H1 (cell line): Measurements from ENCODE around the gene IL36B. TPM values are rescaled to one million over a fixed set of nuclear protein-coding genes. Genes with fewer than 3 reads are reported as not detected.

Experiments used
- CTCF ChIA-PET: fragments of 300-600 bp; sonication (Branson Sonifier 250); formaldehyde crosslinking; loops from one replicate; lab custom pipeline; 2021; ENCODE audit not compliant: partially characterized antibody; lab: Charles Lee
- POLR2A ChIA-PET: fragments of 300-600 bp; sonication (Branson Sonifier 250); formaldehyde crosslinking; loops from one replicate; lab custom pipeline; 2021; ENCODE audit warnings: inconsistent platforms; ENCODE audit not compliant: partially characterized antibody; lab: Charles Lee
- DNase-seq, 2 experiments: peaks; one replicate each; pipeline versions ENCODE4 v3.0.0 to v3.0.0-alpha.2; 2010 to 2022; ENCODE audit warnings: low spot score in 2 of 2, low read depth in 1 of 2, mixed read lengths in 1 of 2
- FAIRE-seq: peaks from 2 replicates; lab custom pipeline; 2011; peaks lifted over from hg19 to GRCh38; lab: Jason Lieb, UNC
- H2AFZ ChIP-seq: 2 replicates; pipeline ENCODE4 v1.8.1; 2012; ENCODE audit warnings: low read length, inconsistent platforms
- H2AK5ac ChIP-seq: 2 replicates; pipeline ENCODE4 v1.6.1; 2013; ENCODE audit warnings: low read depth, low read length
- H2BK120ac ChIP-seq: replicated peaks from 2 replicates; pipeline ENCODE3; 2013; ENCODE audit warnings: low read depth, low read length, inconsistent platforms
- H2BK12ac ChIP-seq: 2 replicates; pipeline ENCODE4 v1.6.1; 2013; ENCODE audit warnings: low read depth, low read length
- H2BK15ac ChIP-seq: 2 replicates; pipeline ENCODE4 v1.6.1; 2013; ENCODE audit warnings: low read length
- H2BK20ac ChIP-seq: 2 replicates; pipeline ENCODE4 v1.6.1; 2013; ENCODE audit warnings: low read length
- H2BK5ac ChIP-seq: 2 replicates; pipeline ENCODE4 v1.6.1; 2013; ENCODE audit warnings: low read depth, low read length
- H3K14ac ChIP-seq: 2 replicates; pipeline ENCODE4 v1.6.1; 2013; ENCODE audit warnings: inconsistent platforms; ENCODE audit not compliant: insufficient read length
- H3K18ac ChIP-seq: 2 replicates; pipeline ENCODE4 v1.6.1; 2013; ENCODE audit warnings: low read length; ENCODE audit errors: extremely low read depth
- H3K23ac ChIP-seq: 2 replicates; pipeline ENCODE4 v1.6.1; 2013; ENCODE audit warnings: inconsistent platforms; ENCODE audit not compliant: insufficient read length
- H3K23me2 ChIP-seq: 2 replicates; pipeline ENCODE4 v1.6.1; 2013; ENCODE audit warnings: low read depth, low read length
- H3K27ac ChIP-seq: 2 replicates; pipeline ENCODE4 v1.6.1; 2011; ENCODE audit warnings: low read depth, low read length, inconsistent platforms
- H3K27me3 ChIP-seq, 4 experiments: replicated peaks in 1 of 4; 1 replicate in 1 of 4; 2 replicates in 3 of 4; pipeline versions ENCODE4 v1.6.1 to v1.8.1; 2011 to 2013; ENCODE audit warnings: low read length in 3 of 4, mild to moderate bottlenecking in 3 of 4, inconsistent platforms in 2 of 4, mixed read lengths in 2 of 4, moderate library complexity in 1 of 4; ENCODE audit not compliant: control insufficient read depth in 3 of 4, insufficient read depth in 3 of 4; ENCODE audit errors: extremely low read depth in 1 of 4
- H3K36me3 ChIP-seq, 4 experiments: 2 replicates each; pipeline versions ENCODE4 v1.6.1 to v1.8.1; 2011 to 2013; ENCODE audit warnings: mild to moderate bottlenecking in 4 of 4, low read length in 3 of 4, moderate library complexity in 2 of 4, control low read depth in 1 of 4, inconsistent platforms in 1 of 4; ENCODE audit not compliant: insufficient read depth in 4 of 4, control insufficient read depth in 2 of 4
- H3K4ac ChIP-seq: replicated peaks from 2 replicates; pipeline ENCODE3; 2013; ENCODE audit warnings: low read length, low read depth, mixed read lengths, inconsistent platforms; ENCODE audit not compliant: insufficient read length
- H3K4me1 ChIP-seq, 4 experiments: replicated peaks in 1 of 4; 1 replicate in 1 of 4; 2 replicates in 3 of 4; pipeline versions ENCODE4 v1.6.1 to v1.8.1; 2011 to 2013; ENCODE audit warnings: low read length in 3 of 4, inconsistent platforms in 2 of 4, mixed read lengths in 1 of 4; ENCODE audit not compliant: insufficient read depth in 4 of 4, control insufficient read depth in 3 of 4
- H3K4me2 ChIP-seq, 2 experiments: 2 replicates each; pipeline versions ENCODE4 v1.6.1 to v1.8.1; 2011 to 2013; ENCODE audit warnings: low read depth in 2 of 2, low read length in 2 of 2, control low read depth in 1 of 2, inconsistent platforms in 1 of 2, mild to moderate bottlenecking in 1 of 2; ENCODE audit not compliant: insufficient read depth in 1 of 2
- H3K4me3 ChIP-seq, 4 experiments: fragments of 200-600, 300-600 bp in 1 of 4; sonication (generic), shearing (Covaris generic), sonication (Bioruptor Twin) in 1 of 4; 2 replicates each; pipeline versions ENCODE4 v1.5.1 to v1.8.1; 2011 to 2016; ENCODE audit warnings: low read length in 4 of 4, low read depth in 3 of 4, control low read depth in 2 of 4, inconsistent platforms in 2 of 4, mild to moderate bottlenecking in 2 of 4, mixed read lengths in 1 of 4, moderate library complexity in 1 of 4; ENCODE audit not compliant: insufficient read depth in 2 of 4; ENCODE audit errors: extremely low read depth in 1 of 4
- H3K56ac ChIP-seq: replicated peaks from 2 replicates; pipeline ENCODE3; 2013; ENCODE audit warnings: low read depth, mild to moderate bottlenecking, mixed read lengths, low read length, inconsistent platforms; ENCODE audit not compliant: insufficient read length
- H3K79me1 ChIP-seq: 2 replicates; pipeline ENCODE4 v1.6.1; 2013; ENCODE audit warnings: low read depth, low read length, control low read depth
- H3K79me2 ChIP-seq, 2 experiments: 2 replicates each; pipeline versions ENCODE4 v1.6.1 to v1.8.1; 2012 to 2013; ENCODE audit warnings: low read length in 2 of 2, mild to moderate bottlenecking in 2 of 2, inconsistent platforms in 1 of 2; ENCODE audit not compliant: insufficient read depth in 2 of 2, control insufficient read depth in 1 of 2
- H3K9ac ChIP-seq, 4 experiments: replicated peaks in 1 of 4; 1 replicate in 1 of 4; 2 replicates in 3 of 4; pipeline versions ENCODE4 v1.6.1 to v1.8.1; 2011 to 2013; ENCODE audit warnings: low read depth in 3 of 4, low read length in 3 of 4, control low read depth in 2 of 4, mild to moderate bottlenecking in 2 of 4, moderate library complexity in 2 of 4, inconsistent platforms in 1 of 4; ENCODE audit errors: extremely low read depth in 1 of 4
- H3K9me3 ChIP-seq, 2 experiments: 2 replicates each; pipeline versions ENCODE4 v1.6.1 to v1.8.1; 2012 to 2013; ENCODE audit warnings: mild to moderate bottlenecking in 2 of 2, moderate library complexity in 2 of 2, control low read depth in 1 of 2, inconsistent platforms in 1 of 2, low read depth in 1 of 2, low read length in 1 of 2, mixed read lengths in 1 of 2; ENCODE audit not compliant: insufficient read depth in 2 of 2
- H4K20me1 ChIP-seq, 2 experiments: replicated peaks in 1 of 2; 2 replicates each; pipeline versions ENCODE3 to v1.8.1; 2011 to 2013; ENCODE audit warnings: inconsistent platforms in 2 of 2, low read length in 2 of 2, mild to moderate bottlenecking in 1 of 2; ENCODE audit not compliant: insufficient read depth in 2 of 2, control insufficient read depth in 1 of 2
- H4K5ac ChIP-seq: 2 replicates; pipeline ENCODE4 v1.6.1; 2013; ENCODE audit warnings: low read length, low read depth, mixed read lengths, inconsistent platforms; ENCODE audit not compliant: insufficient read length
- H4K8ac ChIP-seq: 2 replicates; pipeline ENCODE4 v1.8.0; 2013; ENCODE audit warnings: mild to moderate bottlenecking, moderate library complexity, low read length, inconsistent platforms; ENCODE audit not compliant: insufficient read depth; ENCODE audit errors: extremely low read depth
- H4K91ac ChIP-seq: replicated peaks from 2 replicates; pipeline ENCODE3; 2013; ENCODE audit warnings: low read length, mixed read lengths, inconsistent platforms; ENCODE audit not compliant: insufficient read length
- CBX8 ChIP-seq: fragments of 300-800, 300-1000 bp; sonication (generic); IDR thresholded peaks from 2 replicates; pipeline ENCODE4 v1.7.1; 2016; ENCODE audit warnings: low read depth, low read length, borderline replicate concordance
- CHD1 ChIP-seq: IDR thresholded peaks from 2 replicates; pipeline ENCODE4 v1.6.1; 2012; ENCODE audit warnings: low read depth, low read length, improper control_type of control experiment
- EGR1 ChIP-seq: IDR thresholded peaks from 2 replicates; pipeline ENCODE4 v1.6.1; 2011; ENCODE audit warnings: low read depth, low read length, borderline replicate concordance
- EZH2 ChIP-seq: fragments of 200-600 bp; sonication (generic); IDR thresholded peaks from 2 replicates; pipeline ENCODE4 v1.7.1; 2012; ENCODE audit warnings: low read depth, mild to moderate bottlenecking, moderate library complexity, low read length, inconsistent platforms; ENCODE audit not compliant: severe bottlenecking
- JUN ChIP-seq: IDR thresholded peaks from 2 replicates; pipeline ENCODE4 v1.6.1; 2011; ENCODE audit warnings: low read depth, mild to moderate bottlenecking, improper control_type of control experiment, low read length
- RXRA ChIP-seq: IDR thresholded peaks from 2 replicates; pipeline ENCODE4 v1.6.1; 2011; ENCODE audit warnings: low read depth, mild to moderate bottlenecking, low read length, moderate library complexity; ENCODE audit not compliant: insufficient read depth
- SAP30 ChIP-seq: fragments of 300-600 bp; sonication (generic); IDR thresholded peaks from 2 replicates; pipeline ENCODE4 v1.7.1; 2012; ENCODE audit warnings: low read length, moderate library complexity, mild to moderate bottlenecking, inconsistent platforms; ENCODE audit not compliant: insufficient read depth, insufficient replicate concordance
- WGBS, 2 experiments: shearing (Covaris generic) in 1 of 2; methylation state at CpG; one replicate each; pipeline versions ENCODE4 v1.1.6 to v1.1.7; 2013 to 2015; ENCODE audit warnings: low lambda C conversion rate in 2 of 2, mixed read lengths in 2 of 2, inconsistent platforms in 1 of 2, low coverage in 1 of 2, missing lambda C conversion rate in 1 of 2; ENCODE audit not compliant: insufficient replicate concordance in 2 of 2, insufficient coverage in 1 of 2, insufficient read length in 1 of 2; ENCODE audit errors: extremely low coverage in 1 of 2, missing lambda C conversion rate in 1 of 2; 5-methylcytosine and 5-hydroxymethylcytosine counted together
- polyA plus RNA-seq, 7 experiments: library from polyadenylated mRNA; depleted of rRNA in 3 of 7; stranded (reverse) in 5 of 7; unstranded in 2 of 7; fragments of >200 nt in 5 of 7; fragments of 200-250 nt in 2 of 7; gene quantifications; 1 replicate in 5 of 7; 2 replicates in 1 of 7; 4 replicates in 1 of 7; pipeline versions ENCODE4 v1.2.1 to v1.2.3, GENCODE V29; 2011 to 2013; ENCODE audit warnings: missing spikeins in 2 of 7, mixed read lengths in 2 of 7
- total RNA-seq: library from RNA; stranded (reverse); fragmentation: NEBNext Ultra II Directional; extraction: Animal tissue kit (Norgen Biotek cat#: 25700); gene quantifications from 2 replicates; pipeline ENCODE4 v1.2.1, GENCODE V29; 2021

The IL36B gene
- total and polyA plus RNA-seq, 2 of the 8 experiments (the other 6 are each of a cell fraction or from before 2014, with no cell fraction given) = not detected

- Histone ChIP-seq H4K8ac (no peak overlapping the region), H4K5ac (no peak overlapping the region), H3K56ac (no peak overlapping the region), H2BK12ac (no peak overlapping the region), H4K20me1 (no peaks in the 10 kb centered on the region), H3K79me1 (no peaks in the 10 kb centered on the region), H3K4me1 (no peaks in the 10 kb centered on the region), H3K4me3 (no peak overlapping the region), H3K27ac (no peak overlapping the region), H2BK120ac (no peak overlapping the region), H3K79me2 (no peaks in the 10 kb centered on the region), H3K4ac (no peak overlapping the region), H2AK5ac (no peak overlapping the region), H3K4me2 (no peak overlapping the region), H3K14ac (no peak overlapping the region), H2BK5ac (no peak overlapping the region), H3K36me3 (no peaks in the 10 kb centered on the region), H3K23me2 (no peaks in the 10 kb centered on the region), H3K9me3 (peaks cover 4 to 12% of the 10 kb centered on the region in 2 experiments; a peak in 1 of 4 replicates), H3K27me3 (no peaks in the 10 kb centered on the region), H4K91ac (no peak overlapping the region), H3K9ac (no peak overlapping the region), H3K18ac (no peak overlapping the region), H2BK15ac (no peak overlapping the region), H3K23ac (no peak overlapping the region), H2AFZ (no peak overlapping the region), H2BK20ac (no peak overlapping the region)
- FAIRE-seq (no peak), DNase-seq (no peak)
- TF ChIP-seq CBX8 (no peak), JUN (no peak), SAP30 (no peak), CHD1 (no peak), EZH2 (no peak), RXRA (no peak), EGR1 (no peak)
- CTCF ChIA-PET = no interaction called here
- WGBS, 2 experiments = 92% methylated on average over 2 of the region's 2 CpGs; no CpG with 5 or more reads in 1 of the 2 experiments
- POLR2A ChIA-PET = no interaction called here
These were observed 58.0 kb downstream of the IL36B start for GRCh38 chr2:112994648-112995047.
